PFSK-1 (cell line): ENCODE measurements around the gene TIMM9.

Source experiments
- FOXP2 ChIP-seq: optimal IDR thresholded peaks from 2 replicates; pipeline ENCODE3; 2011; ENCODE audit warnings: borderline replicate concordance, control low read depth, inconsistent platforms; ENCODE audit not compliant: insufficient read depth; ENCODE audit errors: extremely low read length, extremely low read depth
- POLR2AphosphoS5 ChIP-seq: IDR thresholded peaks from 2 replicates; pipeline ENCODE4 v1.6.1; 2012; ENCODE audit warnings: low read depth, mild to moderate bottlenecking, control low read depth, low read length, moderate library complexity
- REST ChIP-seq, 2 experiments: IDR thresholded peaks; 2 replicates each; pipeline versions ENCODE4 v1.6.1 to v1.8.0; 2011 to 2012; ENCODE audit warnings: low read depth in 2 of 2, low read length in 2 of 2, control low read depth in 1 of 2, inconsistent platforms in 1 of 2, mild to moderate bottlenecking in 1 of 2, moderate library complexity in 1 of 2; ENCODE audit not compliant: insufficient read depth in 1 of 2
- SIN3A ChIP-seq: IDR thresholded peaks from 2 replicates; pipeline ENCODE4 v1.6.1; 2012; ENCODE audit warnings: mild to moderate bottlenecking, low read length, moderate library complexity, borderline replicate concordance; ENCODE audit not compliant: insufficient read depth
- TAF1 ChIP-seq: IDR thresholded peaks from 2 replicates; pipeline ENCODE4 v1.6.1; 2012; ENCODE audit warnings: low read length, control low read depth, borderline replicate concordance; ENCODE audit not compliant: insufficient read depth

- no peak for TF ChIP-seq POLR2AphosphoS5
- TF ChIP-seq SIN3A, result peak; percentile 60; the same call in 1 of the 2 replicates
- no peak for TF ChIP-seq REST (IDR thresholded peaks at IDR 0.05; ENCODE audit: insufficient read depth in 1 of 2, low read depth in 2 of 2, low read length in 2 of 2)
- no peak for TF ChIP-seq TAF1
- TF ChIP-seq FOXP2, result no peak
These were observed 556 bp downstream of the TIMM9 start for GRCh38 chr14:58426670-58427280.
